Upper lobe of left lung (tissue), 4 donors: ENCODE data around the gene KCP.

Experiments used
- CTCF ChIP-seq, 6 experiments: fragments of 450-650 bp in 4 of 6; fragments of 200-600 bp in 2 of 6; sonication (generic) in 2 of 6; IDR thresholded peaks; one replicate each; pipeline ENCODE4 v1.5.1; 2016 to 2019; ENCODE audit warnings: antibody characterized with exemption in 6 of 6
- POLR2A ChIP-seq, 4 donors: fragments of 450-650 bp; IDR thresholded peaks; one replicate each; pipeline ENCODE4 v1.5.1; 2016 to 2017; ENCODE audit warnings: antibody characterized with exemption in 4 of 4, mild to moderate bottlenecking in 2 of 4
- POLR2AphosphoS5 ChIP-seq, 2 donors: sonication (generic); formaldehyde crosslinking; IDR thresholded peaks; one replicate each; pipeline ENCODE4 v1.5.1; 2017; ENCODE audit warnings: antibody characterized with exemption in 2 of 2

DNA sequence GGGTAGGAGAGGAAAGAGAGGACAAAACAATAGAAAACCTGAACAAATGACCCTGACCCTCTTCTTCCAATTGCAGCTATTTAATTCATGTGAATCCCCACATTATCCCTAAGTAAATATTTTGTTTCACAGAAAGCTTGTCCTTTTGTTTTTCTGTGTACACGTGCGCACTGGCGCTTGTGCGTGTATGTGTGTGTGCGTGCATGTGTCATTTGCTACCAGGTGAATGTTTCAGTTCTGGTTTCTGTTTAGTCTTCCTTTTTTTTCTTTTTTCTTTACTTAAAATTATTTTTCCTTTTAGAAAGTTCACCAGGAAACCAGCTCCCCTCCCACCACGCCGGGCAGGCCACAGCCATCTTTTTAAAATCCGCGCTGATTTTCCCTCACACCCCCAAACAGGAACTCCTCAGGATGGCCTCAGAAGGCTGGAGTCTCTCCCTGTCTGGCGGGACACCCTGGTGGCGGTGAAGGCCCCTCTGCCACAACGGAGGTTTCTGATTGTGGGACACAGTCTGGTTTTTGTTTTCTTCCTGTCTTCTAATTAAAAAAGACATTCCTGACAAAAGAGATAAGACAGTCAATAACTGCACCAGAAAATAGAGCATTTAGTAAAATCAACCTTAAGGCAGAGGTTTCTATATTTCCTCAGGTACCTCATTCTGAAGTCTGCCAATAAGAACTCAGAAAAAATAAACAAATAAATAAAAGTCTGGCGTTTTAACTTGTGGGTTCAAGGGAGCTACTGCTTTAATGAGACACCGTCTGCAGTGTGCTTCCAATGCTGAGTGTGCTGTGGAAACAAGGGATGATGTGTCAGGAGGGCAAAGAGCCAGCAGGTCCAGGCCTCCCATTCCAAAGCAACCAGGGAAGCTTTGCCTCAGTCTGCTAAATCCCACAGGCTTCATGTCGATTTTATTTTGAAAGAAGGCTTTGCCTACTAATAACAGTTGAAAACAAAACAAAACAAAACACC is 44.6 kb upstream of the KCP start:
- no peak for TF ChIP-seq CTCF (IDR thresholded peaks at IDR 0.05)
- TF ChIP-seq POLR2AphosphoS5 (IDR thresholded peaks at IDR 0.05) = no peak
- TF ChIP-seq POLR2A (IDR thresholded peaks at IDR 0.05) = no peak
